OCI-LY1 (cell line): ENCODE results near the gene ANTXR1.

ENCODE experiments used
- H2AFZ ChIP-seq: fragments of 200-600 bp; sonication (generic), shearing (Covaris generic); 2 replicates; pipeline ENCODE4 v1.6.0; 2014; ENCODE audit warnings: antibody characterized with exemption, mild to moderate bottlenecking, low read length
- H3F3A ChIP-seq: fragments of 200-600 bp; sonication (generic), shearing (Covaris generic); 2 replicates; pipeline ENCODE4 v1.6.0; 2014; ENCODE audit warnings: mild to moderate bottlenecking, antibody characterized with exemption, low read length, moderate library complexity; ENCODE audit not compliant: insufficient read depth
- H3K27ac ChIP-seq: fragments of 200-600 bp; sonication (generic); 2 replicates; pipeline ENCODE4 v1.5.1; 2014; ENCODE audit warnings: low read length, mixed run types, mild to moderate bottlenecking, low read depth; ENCODE audit not compliant: poor library complexity, severe bottlenecking
- H3K27me3 ChIP-seq: fragments of 200-600 bp; sonication (generic); 2 replicates; pipeline ENCODE4 v1.6.0; 2014; ENCODE audit warnings: antibody characterized with exemption, mild to moderate bottlenecking, low read length, moderate library complexity; ENCODE audit not compliant: insufficient read depth
- H3K36me3 ChIP-seq: fragments of 200-600 bp; sonication (generic); 2 replicates; pipeline ENCODE4 v1.6.1; 2014; ENCODE audit warnings: mild to moderate bottlenecking, antibody characterized with exemption, low read length, moderate library complexity, mixed read lengths; ENCODE audit not compliant: insufficient read depth
- H3K4me1 ChIP-seq: fragments of 200-600 bp; sonication (generic); 2 replicates; pipeline ENCODE4 v1.5.1; 2014; ENCODE audit warnings: mild to moderate bottlenecking, low read length, moderate library complexity; ENCODE audit not compliant: insufficient read depth, severe bottlenecking
- H3K4me2 ChIP-seq: fragments of 200-600 bp; sonication (generic), shearing (Covaris generic); 2 replicates; pipeline ENCODE4 v1.6.1; 2014; ENCODE audit warnings: low read length
- H3K4me3 ChIP-seq: fragments of 200-600 bp; sonication (generic); 2 replicates; pipeline ENCODE4 v1.5.1; 2014; ENCODE audit warnings: low read length, low read depth, mild to moderate bottlenecking, mixed read lengths; ENCODE audit not compliant: poor library complexity, severe bottlenecking
- H3K79me2 ChIP-seq: fragments of 200-600 bp; shearing (Covaris generic); 2 replicates; pipeline ENCODE4 v1.6.1; 2016; ENCODE audit warnings: mixed run types, low read length, mixed read lengths; ENCODE audit not compliant: insufficient read depth
- H3K9ac ChIP-seq: fragments of 200-600 bp; sonication (generic), shearing (Covaris generic); 2 replicates; pipeline ENCODE4 v1.6.1; 2014; ENCODE audit warnings: mild to moderate bottlenecking, low read length, mixed read lengths
- H3K9me2 ChIP-seq: fragments of 200-600 bp; sonication (generic), shearing (Covaris generic); 2 replicates; pipeline ENCODE4 v1.6.1; 2014; ENCODE audit warnings: low read depth, mild to moderate bottlenecking, low read length, mixed read lengths
- H3K9me3 ChIP-seq: fragments of 200-600 bp; shearing (Covaris generic); 2 replicates; pipeline ENCODE4 v1.6.1; 2014; ENCODE audit warnings: low read length, mixed read lengths
- H4K20me1 ChIP-seq: fragments of 200-600 bp; sonication (generic), shearing (Covaris generic); 2 replicates; pipeline ENCODE4 v1.6.0; 2016; ENCODE audit warnings: mild to moderate bottlenecking, low read length; ENCODE audit not compliant: insufficient read depth
- EZH2 ChIP-seq: fragments of 200-600 bp; sonication (generic), shearing (Covaris generic); IDR thresholded peaks from 2 replicates; pipeline ENCODE4 v1.8.0; 2017; ENCODE audit warnings: borderline replicate concordance, mixed run types, mild to moderate bottlenecking, antibody characterized with exemption, low read length, moderate library complexity, mixed read lengths
- TF ChIP-seq, protein P1 (sequence below): fragments of 200-600 bp; sonication (generic), shearing (Covaris generic); IDR thresholded peaks from 2 replicates; pipeline ENCODE4 v1.5.1; 2017; ENCODE audit warnings: mild to moderate bottlenecking, antibody characterized with exemption, low read length, moderate library complexity, mixed read lengths

ANTXR1 gene

DNA sequence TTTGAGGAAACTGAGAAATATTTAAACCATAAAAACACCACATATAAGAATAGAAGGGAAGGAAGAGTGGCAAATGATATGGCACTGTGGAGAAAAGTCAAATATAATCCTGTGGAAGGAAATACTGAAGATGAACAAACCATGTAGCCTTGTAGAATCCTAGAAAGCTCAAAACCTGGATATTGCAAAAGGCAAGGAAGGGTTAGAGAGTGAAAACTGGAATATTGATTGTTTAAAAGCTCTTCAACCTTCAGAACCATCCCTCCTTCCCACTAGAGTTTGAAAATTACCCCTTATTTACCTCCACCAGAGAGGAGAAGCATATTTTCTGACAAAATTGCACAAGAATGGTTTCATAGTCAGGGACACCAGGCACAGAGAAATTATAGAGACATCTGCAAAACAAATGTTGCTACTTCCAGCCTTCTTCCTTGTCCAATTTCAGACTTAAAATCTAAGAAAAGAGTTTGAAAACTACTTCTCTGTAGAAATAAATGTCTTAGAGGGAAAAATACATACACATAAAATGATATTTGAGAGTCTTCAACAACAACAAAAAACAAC, 48.0 kb downstream of the ANTXR1 start:
- no peaks in the 10 kb centered on the region for H3K79me2 ChIP-seq
- no peak overlapping the region for H3K4me3 ChIP-seq
- H4K20me1 ChIP-seq, result no peaks in the 10 kb centered on the region
- H3K4me1 ChIP-seq, result no peaks in the 10 kb centered on the region
- H3K9me2 ChIP-seq, result no peaks in the 10 kb centered on the region
- no peaks in the 10 kb centered on the region for H3K27me3 ChIP-seq
- H3K36me3 ChIP-seq, result no peaks in the 10 kb centered on the region
- H3K27ac ChIP-seq, result no peak overlapping the region
- TF ChIP-seq EZH2, result no peak
- TF ChIP-seq, protein P1, sequence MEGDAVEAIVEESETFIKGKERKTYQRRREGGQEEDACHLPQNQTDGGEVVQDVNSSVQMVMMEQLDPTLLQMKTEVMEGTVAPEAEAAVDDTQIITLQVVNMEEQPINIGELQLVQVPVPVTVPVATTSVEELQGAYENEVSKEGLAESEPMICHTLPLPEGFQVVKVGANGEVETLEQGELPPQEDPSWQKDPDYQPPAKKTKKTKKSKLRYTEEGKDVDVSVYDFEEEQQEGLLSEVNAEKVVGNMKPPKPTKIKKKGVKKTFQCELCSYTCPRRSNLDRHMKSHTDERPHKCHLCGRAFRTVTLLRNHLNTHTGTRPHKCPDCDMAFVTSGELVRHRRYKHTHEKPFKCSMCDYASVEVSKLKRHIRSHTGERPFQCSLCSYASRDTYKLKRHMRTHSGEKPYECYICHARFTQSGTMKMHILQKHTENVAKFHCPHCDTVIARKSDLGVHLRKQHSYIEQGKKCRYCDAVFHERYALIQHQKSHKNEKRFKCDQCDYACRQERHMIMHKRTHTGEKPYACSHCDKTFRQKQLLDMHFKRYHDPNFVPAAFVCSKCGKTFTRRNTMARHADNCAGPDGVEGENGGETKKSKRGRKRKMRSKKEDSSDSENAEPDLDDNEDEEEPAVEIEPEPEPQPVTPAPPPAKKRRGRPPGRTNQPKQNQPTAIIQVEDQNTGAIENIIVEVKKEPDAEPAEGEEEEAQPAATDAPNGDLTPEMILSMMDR, result no peak
- H3F3A ChIP-seq, result no peaks in the 10 kb centered on the region
- no peak overlapping the region for H3K4me2 ChIP-seq
- H3K9me3 ChIP-seq, result no peaks in the 10 kb centered on the region
- H3K9ac ChIP-seq, result no peak overlapping the region
- H2AFZ ChIP-seq, result no peak overlapping the region

DNA sequence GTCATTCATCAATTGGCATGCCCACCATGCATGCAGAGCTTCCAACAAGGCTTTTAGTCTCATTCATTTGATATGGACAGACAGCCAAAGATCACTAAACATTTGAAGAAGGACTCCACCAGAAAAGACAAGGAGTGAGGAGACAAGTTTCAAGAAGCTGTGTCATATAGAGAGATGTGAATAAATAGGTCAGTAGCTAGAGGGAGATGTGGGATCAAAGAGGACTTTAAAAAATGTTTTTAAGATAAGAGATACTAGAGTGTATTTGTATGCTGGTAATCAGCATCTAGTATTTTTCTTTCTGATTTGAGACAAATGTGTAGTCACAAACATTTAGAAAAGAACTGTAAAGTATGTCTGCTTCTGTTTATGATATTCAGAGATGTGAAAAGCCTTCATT, 48.5 kb downstream of the ANTXR1 start:
- no peaks in the 10 kb centered on the region for H3K4me1 ChIP-seq
- no peaks in the 10 kb centered on the region for H3K9me3 ChIP-seq
- H3F3A ChIP-seq, result no peaks in the 10 kb centered on the region
- H3K27ac ChIP-seq, result no peak overlapping the region
- no peak overlapping the region for H3K4me2 ChIP-seq
- H2AFZ ChIP-seq, result no peak overlapping the region
- no peaks in the 10 kb centered on the region for H4K20me1 ChIP-seq
- H3K36me3 ChIP-seq, result no peaks in the 10 kb centered on the region
- no peaks in the 10 kb centered on the region for H3K9me2 ChIP-seq
- no peak overlapping the region for H3K9ac ChIP-seq
- no peak overlapping the region for H3K4me3 ChIP-seq
- TF ChIP-seq EZH2, result no peak
- TF ChIP-seq, protein P1, result no peak
- no peaks in the 10 kb centered on the region for H3K79me2 ChIP-seq
- no peaks in the 10 kb centered on the region for H3K27me3 ChIP-seq

DNA sequence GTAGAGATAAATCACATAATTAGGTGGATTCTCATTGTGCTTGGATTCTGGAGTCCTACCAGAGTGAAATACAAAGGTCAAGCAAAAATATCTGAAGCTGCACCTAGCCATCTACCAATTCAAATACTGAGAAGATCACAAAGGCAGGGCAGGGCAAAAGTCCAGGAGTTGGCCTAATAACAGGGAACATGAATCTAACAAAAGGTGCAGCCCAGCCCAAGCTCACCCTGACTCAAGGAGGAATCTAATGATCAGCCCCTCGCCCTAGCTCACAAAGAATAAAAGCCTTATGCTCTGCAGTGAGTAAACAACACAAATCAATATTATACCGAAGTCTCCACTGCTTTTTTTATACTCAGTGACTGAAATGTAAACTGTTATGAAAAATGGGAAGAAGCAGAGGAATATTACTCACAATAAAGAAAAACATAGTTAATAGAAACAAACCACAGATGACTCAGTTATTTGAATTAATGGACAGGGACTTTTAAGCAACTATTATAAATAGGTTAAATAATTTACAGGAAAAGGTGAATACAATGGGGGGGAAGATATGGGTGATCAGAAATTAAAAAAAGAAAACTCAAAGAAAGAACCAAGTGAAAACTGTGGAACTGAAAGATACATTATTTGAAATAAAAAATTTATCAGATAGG, 49.5 kb downstream of the ANTXR1 start:
- Histone ChIP-seq H3K4me1 (no peaks in the 10 kb centered on the region), H3K9me3 (no peaks in the 10 kb centered on the region), H3K9ac (no peak overlapping the region), H3K27ac (no peak overlapping the region), H3K36me3 (no peaks in the 10 kb centered on the region), H3K79me2 (no peaks in the 10 kb centered on the region), H2AFZ (no peak overlapping the region), H3F3A (no peaks in the 10 kb centered on the region), H3K27me3 (no peaks in the 10 kb centered on the region), H3K4me3 (no peak overlapping the region), H3K4me2 (no peak overlapping the region), H4K20me1 (no peaks in the 10 kb centered on the region), H3K9me2 (no peaks in the 10 kb centered on the region)
- TF ChIP-seq, protein P1, result no peak
- TF ChIP-seq EZH2, result no peak
